Neural progenitor cell (in vitro differentiated cells): ENCODE measurements around the gene HAPSTR1. TPM values are rescaled to one million over a fixed set of nuclear protein-coding genes. Genes with fewer than 3 reads are reported as not detected.

Experiments
- DNase-seq: peaks from one replicate; pipeline ENCODE4 v3.0.0-alpha.2; 2016; ENCODE audit warnings: low spot score
- H2AFZ ChIP-seq: fragments of 200-600 bp; sonication (generic); replicated peaks from 2 replicates; pipeline ENCODE4 v1.6.1; 2016; ENCODE audit warnings: antibody characterized with exemption
- H3F3A ChIP-seq: fragments of 200-600 bp; sonication (generic); 2 replicates; pipeline ENCODE4 v1.6.1; 2016; ENCODE audit warnings: antibody characterized with exemption, low read depth
- H3K27ac ChIP-seq: fragments of 200-600 bp; sonication (generic); 2 replicates; pipeline ENCODE4 v1.5.1; 2016; ENCODE audit warnings: mild to moderate bottlenecking
- H3K27me3 ChIP-seq: fragments of 200-600 bp; sonication (generic); 2 replicates; pipeline ENCODE4 v1.6.1; 2016; ENCODE audit warnings: mild to moderate bottlenecking, moderate library complexity
- H3K36me3 ChIP-seq: fragments of 200-600 bp; sonication (generic); 2 replicates; pipeline ENCODE4 v1.5.1; 2016
- H3K4me1 ChIP-seq: fragments of 200-600 bp; sonication (generic); 2 replicates; pipeline ENCODE4 v1.6.1; 2016; ENCODE audit warnings: mixed run types
- H3K4me2 ChIP-seq: fragments of 200-600 bp; sonication (generic); 2 replicates; pipeline ENCODE4 v1.6.1; 2016
- H3K4me3 ChIP-seq: fragments of 200-600 bp; sonication (generic); 2 replicates; pipeline ENCODE4 v1.5.1; 2016
- H3K79me2 ChIP-seq: fragments of 200-600 bp; sonication (generic); 2 replicates; pipeline ENCODE4 v1.6.1; 2016; ENCODE audit warnings: low read depth
- H3K9ac ChIP-seq: fragments of 200-600 bp; sonication (generic); 2 replicates; pipeline ENCODE4 v1.6.1; 2016
- H3K9me3 ChIP-seq: fragments of 200-600 bp; sonication (generic); 2 replicates; pipeline ENCODE4 v1.5.1; 2016; ENCODE audit warnings: low read depth
- H4K20me1 ChIP-seq: fragments of 200-600 bp; sonication (generic); 2 replicates; pipeline ENCODE4 v1.6.1; 2016; ENCODE audit warnings: low read depth
- H3K27ac Mint-ChIP-seq: 3 replicates; pipeline ENCODE4 v1.8.0; 2021; ENCODE audit warnings: mixed read lengths
- H3K27me3 Mint-ChIP-seq: 2 replicates; pipeline ENCODE4 v1.8.0; 2022; ENCODE audit warnings: low read depth, mild to moderate bottlenecking, inconsistent platforms, moderate library complexity, mixed read lengths; ENCODE audit not compliant: insufficient read depth
- H3K36me3 Mint-ChIP-seq: 3 replicates; pipeline ENCODE4 v1.8.0; 2021; ENCODE audit warnings: mixed read lengths
- H3K4me1 Mint-ChIP-seq: 3 replicates; pipeline ENCODE4 v1.8.0; 2021; ENCODE audit warnings: mixed read lengths
- H3K4me3 Mint-ChIP-seq: 3 replicates; pipeline ENCODE4 v1.8.0; 2021; ENCODE audit warnings: mild to moderate bottlenecking, moderate library complexity, mixed read lengths
- H3K9me3 Mint-ChIP-seq: 3 replicates; pipeline ENCODE4 v1.8.0; 2020; ENCODE audit warnings: mixed read lengths
- CTCF ChIP-seq: fragments of 200-600 bp; sonication (generic); IDR thresholded peaks from 2 replicates; pipeline ENCODE4 v1.5.1; 2017; ENCODE audit warnings: antibody characterized with exemption, mild to moderate bottlenecking
- EZH2 ChIP-seq: fragments of 200-600 bp; sonication (generic); IDR thresholded peaks from 2 replicates; pipeline ENCODE4 v1.6.1; 2017; ENCODE audit warnings: antibody characterized with exemption, mild to moderate bottlenecking, moderate library complexity
- EZH2phosphoT487 ChIP-seq: fragments of 200-600 bp; sonication (generic); IDR thresholded peaks from 2 replicates; pipeline ENCODE4 v1.6.1; 2017; ENCODE audit warnings: antibody characterized with exemption
- total RNA-seq: library from RNA; depleted of rRNA; stranded (reverse); fragments of >200 nt; gene quantifications from 2 replicates; pipeline ENCODE4 v1.2.3, GENCODE V29; 2015; ENCODE audit warnings: low replicate concordance

HAPSTR1 gene
- total RNA-seq, 1 donor from 2014 or later: 77.3 TPM

- Histone ChIP-seq H2AFZ (no peak overlapping the region), H3F3A (peaks cover 6% of the 10 kb centered on the region), H4K20me1 (peaks cover 100% of the 10 kb centered on the region), H3K4me3 (no peak overlapping the region), H3K4me1 (peaks cover 13% of the 10 kb centered on the region), H3K27me3 (no peaks in the 10 kb centered on the region), H3K36me3 (peaks cover 3% of the 10 kb centered on the region), H3K9me3 (no peaks in the 10 kb centered on the region), H3K4me2 (no peak overlapping the region), H3K9ac (no peak overlapping the region), H3K27ac (no peak overlapping the region), H3K79me2 (peaks cover 100% of the 10 kb centered on the region)
- TF ChIP-seq EZH2: no peak
- Mint-ChIP-seq H3K4me1 (peaks cover 4% of the 10 kb centered on the region), H3K27ac (no peak overlapping the region), H3K27me3 (no peaks in the 10 kb centered on the region), H3K4me3 (no peak overlapping the region), H3K36me3 (peaks cover 56% of the 10 kb centered on the region), H3K9me3 (no peaks in the 10 kb centered on the region)
- DNase-seq: no peak
These were observed 23.8 kb downstream of the HAPSTR1 start for GRCh38 chr16:9115277-9115676.

GRCh38 chr16:9116141-9116540 is 24.7 kb downstream of the HAPSTR1 start:
- DNase-seq: no peak
- H3K27ac Mint-ChIP-seq: no peak overlapping the region

GRCh38 chr16:9118170-9118569 is 26.7 kb downstream of the HAPSTR1 start:
- Histone ChIP-seq H3K4me2 (no peak overlapping the region), H3K4me3 (no peak overlapping the region), H3K4me1 (no peaks in the 10 kb centered on the region), H3K27ac (no peak overlapping the region), H3F3A (peaks cover 6% of the 10 kb centered on the region), H2AFZ (no peak overlapping the region), H3K79me2 (peaks cover 94% of the 10 kb centered on the region), H3K9me3 (no peaks in the 10 kb centered on the region), H3K36me3 (peaks cover 7% of the 10 kb centered on the region), H3K9ac (no peak overlapping the region), H4K20me1 (peaks cover 88% of the 10 kb centered on the region), H3K27me3 (no peaks in the 10 kb centered on the region)
- no peak for DNase-seq
- no peaks in the 10 kb centered on the region for H3K9me3 Mint-ChIP-seq
- peaks cover 2% of the 10 kb centered on the region for H3K27me3 Mint-ChIP-seq
- H3K36me3 Mint-ChIP-seq: peaks cover 53% of the 10 kb centered on the region
- H3K4me3 Mint-ChIP-seq: no peak overlapping the region
- no peaks in the 10 kb centered on the region for H3K4me1 Mint-ChIP-seq
- H3K27ac Mint-ChIP-seq: no peak overlapping the region
- TF ChIP-seq EZH2phosphoT487 (no peak), EZH2 (no peak), CTCF (no peak)

More at GRCh38 chr16:9116141-9116540, 24.7 kb downstream of the HAPSTR1 start:
- no peak overlapping the region for H3K9ac ChIP-seq
- H3K4me2 ChIP-seq: no peak overlapping the region
- H3K4me1 ChIP-seq: peaks cover 5% of the 10 kb centered on the region
- H4K20me1 ChIP-seq: peaks cover 98% of the 10 kb centered on the region
- peaks cover 100% of the 10 kb centered on the region for H3K79me2 ChIP-seq
- no peaks in the 10 kb centered on the region for H3K27me3 ChIP-seq
- no peaks in the 10 kb centered on the region for H3K9me3 ChIP-seq
- no peaks in the 10 kb centered on the region for H3K27me3 Mint-ChIP-seq
- H3K36me3 ChIP-seq: peaks cover 4% of the 10 kb centered on the region
- no peak overlapping the region for H3K4me3 Mint-ChIP-seq
- H3K4me3 ChIP-seq: no peak overlapping the region
- H3K4me1 Mint-ChIP-seq: no peaks in the 10 kb centered on the region
- no peak overlapping the region for H2AFZ ChIP-seq
- peaks cover 6% of the 10 kb centered on the region for H3F3A ChIP-seq
- no peaks in the 10 kb centered on the region for H3K9me3 Mint-ChIP-seq
- TF ChIP-seq EZH2phosphoT487 (no peak), CTCF (no peak), EZH2 (no peak)
- no peak overlapping the region for H3K27ac ChIP-seq
- peaks cover 56% of the 10 kb centered on the region for H3K36me3 Mint-ChIP-seq

- Histone ChIP-seq H4K20me1 (peaks cover 85% of the 10 kb centered on the region), H3K79me2 (peaks cover 88% of the 10 kb centered on the region)
- H3K36me3 Mint-ChIP-seq: peaks cover 42% of the 10 kb centered on the region
These were observed 28.4 kb downstream of the HAPSTR1 start for GRCh38 chr16:9119795-9120194.

More at GRCh38 chr16:9119795-9120194, 28.4 kb downstream of the HAPSTR1 start:
- no peak overlapping the region for H3K9ac ChIP-seq
- Mint-ChIP-seq H3K4me1 (no peaks in the 10 kb centered on the region), H3K27ac (no peak overlapping the region), H3K9me3 (no peaks in the 10 kb centered on the region), H3K4me3 (no peak overlapping the region), H3K27me3 (peaks cover 2% of the 10 kb centered on the region)
- TF ChIP-seq EZH2 (no peak), EZH2phosphoT487 (no peak), CTCF (no peak)
- no peak overlapping the region for H3K4me3 ChIP-seq
- no peak overlapping the region for H3K27ac ChIP-seq
- no peaks in the 10 kb centered on the region for H3K27me3 ChIP-seq
- peaks cover 7% of the 10 kb centered on the region for H3K36me3 ChIP-seq
- H3F3A ChIP-seq: peaks cover 6% of the 10 kb centered on the region
- no peak overlapping the region for H3K4me2 ChIP-seq
- DNase-seq: no peak
- H3K4me1 ChIP-seq: no peaks in the 10 kb centered on the region
- no peaks in the 10 kb centered on the region for H3K9me3 ChIP-seq
- no peak overlapping the region for H2AFZ ChIP-seq
